Activated CD4-positive, CD25-positive, alpha-beta regulatory T cell treated with anti-CD3 and anti-CD28 coated beads, Interleukin-2, amount 50 U/mL, for 72 hours (primary cell): ENCODE measurements around the gene RBM23.
"Not testable (repeated sequence)": the region's sequence is repeated elsewhere in the genome, so short reads cannot be mapped to it uniquely, and the experiment has no call there.

Experiments
- DNase-seq: peaks from one replicate; pipeline ENCODE4 v3.0.0; 2021

RBM23 gene

GRCh38 chr14:22918804-22919600 is at the start of gene RBM23:
Gene RBM23 (minus strand): TSS chr14:22919149.
- DNase-seq, result peak; percentile 99

GRCh38 chr14:22966783-22967269 is 47.9 kb upstream of the RBM23 start:
- no peak for DNase-seq

GRCh38 chr14:22965916-22966782 is 47.2 kb upstream of the RBM23 start:
- not testable (repeated sequence) for DNase-seq

GRCh38 chr14:22962061-22962676 is 43.2 kb upstream of the RBM23 start:
- DNase-seq, result no peak

GRCh38 chr14:22955702-22956569 is 37.0 kb upstream of the RBM23 start:
- DNase-seq, result no peak

GRCh38 chr14:22952418-22952817 is 33.5 kb upstream of the RBM23 start:
- DNase-seq, result no peak

- not testable (repeated sequence) for DNase-seq
Measured at GRCh38 chr14:22951795-22952194, 32.8 kb upstream of the RBM23 start.

GRCh38 chr14:22945642-22946041 is 26.7 kb upstream of the RBM23 start:
- DNase-seq, result no peak

GRCh38 chr14:22939684-22940083 is 20.7 kb upstream of the RBM23 start:
- no peak for DNase-seq

- DNase-seq, result no peak
Measured at GRCh38 chr14:22935156-22935555, 16.2 kb upstream of the RBM23 start.

GRCh38 chr14:22932146-22932545 is 13.2 kb upstream of the RBM23 start:
- DNase-seq, result no peak

- DNase-seq, result no peak
Measured at GRCh38 chr14:22929961-22930364, 11.0 kb upstream of the RBM23 start.

- DNase-seq, result peak; percentile 91
Measured at GRCh38 chr14:22929104-22929960, 10.4 kb upstream of the RBM23 start, which contains the start of gene PRMT5. Gene PRMT5 (minus strand): TSS chr14:22929376. CDS start chr14:22929361, 15 bp downstream.

- DNase-seq, result no peak
Measured at GRCh38 chr14:22928237-22929103, 9.5 kb upstream of the RBM23 start.

- DNase-seq, result no peak
Measured at GRCh38 chr14:22926316-22926715, 7.4 kb upstream of the RBM23 start.

GRCh38 chr14:22925513-22925912 is 6.6 kb upstream of the RBM23 start:
- DNase-seq, result no peak

GRCh38 chr14:22923746-22924145 is 4.8 kb upstream of the RBM23 start:
- DNase-seq, result no peak

GRCh38 chr14:22922294-22922693 is 3.3 kb upstream of the RBM23 start:
- DNase-seq, result no peak

- no peak for DNase-seq
Measured at GRCh38 chr14:22920697-22921096, 1.7 kb upstream of the RBM23 start.

GRCh38 chr14:22919601-22919921 is 612 bp upstream of the RBM23 start:
- DNase-seq, result no peak
